IPS-18c (cell line): ENCODE measurements around the gene MED14.
A peak's percentile ranks its signal among the peaks of the same experiment; 100 is the strongest.

Experiments
- H3K4me3 ChIP-seq: 2 replicates; pipeline ENCODE4 v1.7.0; 2013; ENCODE audit warnings: low read depth, mild to moderate bottlenecking, low read length, moderate library complexity; ENCODE audit not compliant: insufficient read depth
- H3K9me3 ChIP-seq: one replicate; pipeline ENCODE4 v1.6.1; 2013; ENCODE audit warnings: mild to moderate bottlenecking, low read length, moderate library complexity; ENCODE audit not compliant: control insufficient read depth, insufficient read depth

The MED14 gene

DNA sequence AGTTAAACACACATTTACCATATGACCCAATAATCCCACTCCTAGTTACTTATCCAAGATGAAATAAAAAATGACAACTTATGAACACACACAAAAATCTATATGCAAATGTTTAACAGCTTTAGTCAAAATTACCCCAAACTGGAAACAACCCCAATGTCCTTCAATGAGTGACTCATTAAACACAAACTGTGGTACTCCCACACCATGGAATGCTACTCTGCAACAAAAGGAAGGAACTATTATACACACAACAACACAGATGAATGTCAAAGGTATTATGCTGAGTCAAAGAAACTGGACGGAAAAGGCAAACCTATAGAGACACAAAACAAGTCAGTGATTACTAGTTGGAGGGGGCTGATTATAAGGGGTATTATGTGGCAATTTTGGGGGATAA, 40.5 kb downstream of the MED14 start:
- Histone ChIP-seq H3K9me3 (peaks cover 2% of the 10 kb centered on the region), H3K4me3 (no peak overlapping the region)

DNA sequence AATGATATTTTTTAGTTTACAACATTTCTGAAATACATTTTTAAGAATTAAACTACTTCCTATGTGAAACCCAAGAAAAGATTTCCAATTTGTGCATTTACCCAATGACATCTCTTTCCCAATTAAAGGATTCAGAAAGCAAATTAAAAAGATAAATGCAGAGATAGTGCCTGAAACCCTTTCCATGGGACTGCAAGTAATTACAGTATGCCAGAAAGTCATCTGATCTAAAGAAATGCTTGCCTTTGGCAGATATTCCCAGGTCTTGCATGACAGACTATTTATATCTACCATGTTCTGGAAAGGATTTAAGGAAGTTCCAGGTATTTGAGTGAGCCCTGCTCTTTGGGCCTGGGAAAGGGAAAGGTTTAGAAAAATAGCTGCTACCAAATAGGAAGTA, 46.4 kb downstream of the MED14 start:
- Histone ChIP-seq H3K4me3 (no peak overlapping the region), H3K9me3 (peaks cover 4% of the 10 kb centered on the region)

DNA sequence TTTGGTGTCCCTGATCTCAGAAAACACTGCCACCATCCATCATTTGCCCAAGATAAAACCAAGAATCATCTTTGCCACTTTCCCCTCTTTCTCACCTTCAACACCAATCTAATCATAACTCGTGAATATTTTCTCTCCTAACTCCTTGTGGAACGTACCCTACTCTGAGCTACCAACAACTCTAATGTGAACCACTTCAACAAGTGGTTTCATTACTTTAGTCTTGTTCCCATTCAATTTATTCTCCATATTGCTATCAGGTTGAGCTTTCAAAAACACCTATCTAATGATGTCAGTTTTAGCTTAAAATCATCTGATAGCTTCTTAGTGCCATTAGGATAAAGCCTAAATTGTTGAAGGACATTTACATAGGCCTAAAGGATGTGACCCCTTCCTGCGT, 48.2 kb downstream of the MED14 start:
- peaks cover 4% of the 10 kb centered on the region for H3K9me3 ChIP-seq
- no peak overlapping the region for H3K4me3 ChIP-seq

- peaks cover 2% of the 10 kb centered on the region for H3K9me3 ChIP-seq
- H3K4me3 ChIP-seq, result no peak overlapping the region
These were observed 49.9 kb downstream of the MED14 start for GRCh38 chrX:40685362-40685918.

GRCh38 chrX:40684092-40684491, 51.2 kb downstream of the MED14 start:
- no peak overlapping the region for H3K4me3 ChIP-seq
- peaks cover 2% of the 10 kb centered on the region for H3K9me3 ChIP-seq

DNA sequence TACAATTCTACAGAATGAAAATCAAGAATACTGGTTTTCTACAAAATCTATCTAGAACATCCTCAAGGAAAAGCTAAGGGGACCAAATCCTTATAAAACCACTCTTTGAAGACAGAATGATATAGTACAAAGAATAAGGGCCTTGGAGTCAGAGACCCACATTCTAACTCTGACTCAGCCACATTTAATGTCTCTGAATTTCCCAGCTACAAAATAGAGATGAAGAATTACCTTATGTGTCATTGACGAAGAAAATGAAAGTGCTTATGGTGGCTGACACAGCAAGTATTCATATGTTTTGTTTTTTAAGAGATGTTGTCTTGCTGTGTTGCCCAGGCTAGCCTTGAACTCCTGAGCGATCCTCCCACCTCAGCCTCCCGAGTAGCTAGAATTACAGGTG, 52.1 kb downstream of the MED14 start:
- H3K4me3 ChIP-seq, result no peak overlapping the region
- H3K9me3 ChIP-seq, result peaks cover 2% of the 10 kb centered on the region

- Histone ChIP-seq H3K9me3 (no peaks in the 10 kb centered on the region), H3K4me3 (no peak overlapping the region)
These were observed 64.2 kb downstream of the MED14 start for GRCh38 chrX:40671126-40671525.

DNA sequence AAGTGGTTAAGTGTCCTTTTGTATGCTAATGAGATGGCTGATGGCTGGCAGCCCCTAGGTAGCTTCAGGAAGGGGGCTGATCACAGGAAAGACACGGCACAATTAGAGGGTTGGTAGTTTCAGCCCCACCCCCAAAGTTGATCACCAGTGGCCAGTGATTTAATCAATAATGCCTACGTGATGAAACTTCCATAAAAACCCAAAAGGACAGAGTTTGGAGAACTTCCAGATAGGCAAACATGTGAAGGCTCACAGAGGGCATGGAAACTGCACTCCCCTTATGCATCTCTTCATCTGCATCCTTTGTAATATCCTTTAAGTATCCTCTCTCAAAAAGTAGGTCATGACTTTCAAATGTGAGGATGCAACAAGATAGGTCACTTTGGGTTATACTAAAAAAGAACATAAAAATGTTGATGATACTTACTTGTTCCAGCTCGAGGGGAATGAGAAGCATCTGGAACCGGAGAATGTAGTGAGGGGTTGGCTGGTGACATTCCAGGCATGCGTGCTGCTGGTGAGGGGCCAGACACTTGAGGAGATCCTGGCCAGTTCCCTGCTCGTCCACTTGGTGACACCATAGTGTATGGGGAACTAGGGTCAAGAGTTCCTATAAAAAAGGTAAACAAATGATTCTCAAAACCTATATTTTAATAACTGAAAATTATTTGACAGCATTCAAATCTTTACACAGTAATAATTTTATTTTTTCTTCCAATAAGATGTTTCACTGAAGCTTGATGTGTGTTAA, 71.3 kb downstream of the MED14 start:
- H3K9me3 ChIP-seq, result no peaks in the 10 kb centered on the region

DNA sequence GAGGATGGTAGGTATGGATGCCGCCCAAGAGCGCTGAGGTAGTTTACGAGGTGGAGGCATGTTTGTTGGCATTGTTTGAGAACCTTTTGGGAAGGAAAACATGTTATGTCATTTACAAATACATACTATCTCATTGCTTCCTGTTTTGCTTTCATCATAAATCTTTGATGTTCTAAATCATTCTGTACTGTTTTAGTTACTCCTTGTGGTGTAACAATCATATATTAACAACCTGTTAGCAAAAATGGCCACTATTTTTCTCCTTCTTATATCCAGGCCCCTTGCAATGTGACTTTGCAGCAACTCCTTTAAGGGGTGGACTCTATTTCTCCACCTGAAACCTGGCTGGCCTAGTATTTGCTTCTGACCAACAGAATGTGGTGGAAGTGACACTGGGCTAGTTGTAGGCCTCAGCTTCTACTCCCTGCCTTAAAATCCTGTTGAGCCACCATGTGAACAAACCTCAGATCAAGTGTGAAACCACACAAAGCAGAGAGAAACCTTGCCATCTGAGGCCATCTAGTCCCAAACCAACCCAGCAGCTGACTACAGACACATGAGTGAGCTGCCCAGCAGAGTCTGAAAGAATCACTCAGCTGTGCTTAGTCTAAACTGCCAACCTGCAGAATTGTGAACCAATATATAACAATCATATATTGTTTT, 72.1 kb downstream of the MED14 start:
- H3K9me3 ChIP-seq, result no peaks in the 10 kb centered on the region
- no peak overlapping the region; the same call in 1 of the 2 replicates for H3K4me3 ChIP-seq

More for the DNA sequence above, 71.3 kb downstream of the MED14 start:
- H3K4me3 ChIP-seq, result no peak overlapping the region

- Histone ChIP-seq H3K4me3 (no peak overlapping the region), H3K9me3 (no peaks in the 10 kb centered on the region)
These were observed 73.9 kb downstream of the MED14 start for GRCh38 chrX:40661489-40661888.

GRCh38 chrX:40660381-40660780, 75.0 kb downstream of the MED14 start:
- Histone ChIP-seq H3K9me3 (no peaks in the 10 kb centered on the region), H3K4me3 (no peak overlapping the region)

- no peaks in the 10 kb centered on the region for H3K9me3 ChIP-seq
- no peak overlapping the region for H3K4me3 ChIP-seq
These were observed 81.8 kb downstream of the MED14 start for GRCh38 chrX:40653535-40653934.

DNA sequence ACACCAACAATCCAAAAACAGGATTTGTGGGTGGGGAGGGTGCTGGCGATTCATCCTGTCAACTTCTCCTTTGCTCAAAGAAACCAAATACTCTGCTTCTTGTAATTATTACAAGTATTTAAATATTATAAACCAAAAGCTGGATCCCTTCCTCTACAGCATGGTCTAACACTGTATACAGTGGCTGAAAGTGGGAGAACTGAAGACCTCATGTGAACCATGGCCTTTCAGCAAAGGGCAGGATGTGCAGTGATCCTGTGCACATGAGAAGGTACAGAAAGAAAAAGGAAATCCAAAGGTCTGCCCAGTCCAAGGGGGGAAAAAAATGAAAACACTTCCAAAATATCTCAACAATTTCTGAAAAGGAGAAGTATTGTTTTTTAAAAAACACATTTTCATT, 82.7 kb downstream of the MED14 start:
- H3K4me3 ChIP-seq, result no peak overlapping the region
- H3K9me3 ChIP-seq, result no peaks in the 10 kb centered on the region

GRCh38 chrX:40651620-40652223, 83.6 kb downstream of the MED14 start:
- no peaks in the 10 kb centered on the region for H3K9me3 ChIP-seq
- H3K4me3 ChIP-seq, result no peak overlapping the region

- peak within 1 kb of the TSS; percentile 67 for H3K4me3 ChIP-seq
These were observed 87.8 kb downstream of the MED14 start, which contains the start of gene CXorf38 for GRCh38 chrX:40647307-40648197. Gene CXorf38 (minus strand): TSS chrX:40647561. CDS start chrX:40647520, 41 bp downstream.

DNA sequence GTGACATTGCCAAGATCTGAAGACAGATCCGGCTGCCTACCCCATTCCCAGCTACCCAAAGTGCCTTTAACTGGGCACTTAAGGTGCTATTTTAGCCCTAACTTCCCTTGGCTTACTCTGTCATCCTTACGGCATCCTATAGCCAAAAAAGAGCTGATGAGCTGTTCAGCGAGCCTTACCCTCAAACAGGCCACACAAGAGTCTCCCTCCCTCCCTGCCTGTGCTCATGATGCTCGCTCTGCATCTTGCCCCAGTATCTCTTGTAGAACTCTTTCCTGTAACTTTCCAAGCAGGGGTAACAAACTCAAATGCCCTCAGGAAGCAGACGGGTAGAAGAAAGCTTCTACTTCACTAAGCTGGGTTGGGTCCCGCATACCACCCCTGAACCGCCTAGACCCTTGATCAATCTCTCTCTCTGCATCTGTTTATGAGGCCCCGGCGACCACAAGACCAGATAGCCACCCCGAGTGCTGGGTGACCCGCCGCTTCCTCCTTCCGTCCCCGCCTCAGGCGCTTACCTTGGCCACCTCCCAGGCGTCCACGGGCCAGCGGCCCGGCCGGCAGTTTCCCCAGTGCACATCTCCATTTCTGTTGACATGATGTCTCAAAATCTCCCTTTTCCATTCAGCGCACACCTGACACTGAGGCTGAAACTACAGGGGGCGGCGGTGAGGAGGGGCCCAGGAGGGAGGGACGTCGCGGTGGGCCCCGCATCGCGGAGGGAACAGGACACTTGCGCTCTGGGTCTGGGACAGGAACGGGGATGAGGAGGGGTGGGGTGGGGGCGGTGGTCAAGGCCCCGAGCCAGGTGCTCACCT, 88.6 kb downstream of the MED14 start:
- H3K9me3 ChIP-seq, result no peaks in the 10 kb centered on the region
- H3K4me3 ChIP-seq, result peak overlapping the region; percentile 67

More at GRCh38 chrX:40647307-40648197, 87.8 kb downstream of the MED14 start, which contains the start of gene CXorf38:
- H3K9me3 ChIP-seq, result no peaks in the 10 kb centered on the region
